ENCODE results near the gene MFAP2.

The MFAP2 gene

DNA sequence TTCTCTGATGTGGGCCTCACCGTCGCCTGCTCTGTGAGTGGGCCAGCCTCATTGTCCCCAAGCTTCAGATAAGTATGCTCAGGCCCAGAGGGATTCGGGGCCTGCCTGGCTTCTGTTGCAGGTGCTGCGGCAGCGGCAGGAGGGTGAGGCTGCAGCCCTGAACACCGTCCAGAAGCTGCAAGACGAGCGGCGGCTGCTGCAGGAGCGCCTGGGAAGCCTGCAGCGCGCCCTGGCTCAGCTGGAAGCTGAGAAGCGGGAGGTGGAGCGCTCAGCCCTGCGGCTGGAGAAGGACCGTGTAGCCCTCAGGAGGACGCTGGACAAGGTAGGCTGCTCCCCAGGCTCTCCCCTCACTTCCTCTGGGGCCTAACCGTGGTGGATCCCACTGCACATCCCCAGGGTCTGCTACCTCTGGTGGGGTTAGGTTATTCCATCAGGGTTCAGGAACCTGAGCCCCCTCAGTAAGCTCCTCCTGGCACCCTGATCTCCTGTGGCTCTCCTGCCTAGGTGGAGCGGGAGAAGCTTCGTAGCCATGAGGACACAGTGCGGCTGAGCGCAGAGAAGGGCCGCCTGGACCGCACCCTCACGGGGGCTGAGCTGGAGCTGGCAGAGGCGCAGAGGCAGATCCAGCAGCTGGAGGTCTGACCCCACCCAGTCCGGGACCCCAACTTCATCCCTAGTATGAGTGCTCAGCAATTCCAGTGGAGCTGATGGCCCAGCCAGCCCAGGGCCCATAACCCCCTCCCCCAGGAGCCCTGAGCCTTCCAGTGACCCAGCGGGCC, 10.1 kb downstream of the MFAP2 start:
- H3K4me3 ChIP-seq (ENCODE audit: low read depth, low read length): no peak overlapping the region
- DNase-seq (ENCODE audit: low read depth): no peak
- TF ChIP-seq CTCF (IDR thresholded peaks at IDR 0.05; ENCODE audit: control insufficient read depth, extremely low read depth, insufficient read depth): no peak

- no peak for DNase-seq (ENCODE audit: low read depth)
- TF ChIP-seq CTCF (IDR thresholded peaks at IDR 0.05; ENCODE audit: control insufficient read depth, extremely low read depth, insufficient read depth): no peak
- H3K4me3 ChIP-seq (ENCODE audit: low read depth, low read length): no peak overlapping the region
Observed at GRCh38 chr1:16969651-16970050, 10.8 kb downstream of the MFAP2 start.

GRCh38 chr1:16969057-16969611, 11.3 kb downstream of the MFAP2 start:
- no peak for DNase-seq (ENCODE audit: low read depth)
- TF ChIP-seq CTCF (IDR thresholded peaks at IDR 0.05; ENCODE audit: control insufficient read depth, extremely low read depth, insufficient read depth): no peak
- H3K4me3 ChIP-seq (ENCODE audit: low read depth, low read length): no peak overlapping the region

DNA sequence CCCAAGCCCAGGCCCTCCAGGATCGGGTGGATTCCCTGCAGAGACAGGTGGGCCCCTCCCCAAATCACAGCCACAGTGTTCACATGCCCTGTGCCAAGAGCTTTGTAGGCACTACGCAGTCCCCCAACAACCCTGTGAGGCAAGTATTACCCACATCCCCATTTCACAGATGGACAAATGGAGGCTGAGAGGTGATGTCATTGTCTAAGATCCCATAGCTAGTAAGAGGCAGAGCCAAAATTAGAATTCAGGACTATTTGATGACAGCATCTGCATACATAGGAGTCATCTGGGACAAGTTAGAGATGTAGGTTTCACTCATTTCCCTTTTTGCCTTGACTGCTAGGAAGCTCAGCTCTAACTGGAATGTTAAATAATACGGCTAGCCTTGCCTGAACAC, 12.0 kb downstream of the MFAP2 start:
- TF ChIP-seq CTCF (IDR thresholded peaks at IDR 0.05; ENCODE audit: control insufficient read depth, extremely low read depth, insufficient read depth): no peak
- DNase-seq (ENCODE audit: low read depth): no peak

DNA sequence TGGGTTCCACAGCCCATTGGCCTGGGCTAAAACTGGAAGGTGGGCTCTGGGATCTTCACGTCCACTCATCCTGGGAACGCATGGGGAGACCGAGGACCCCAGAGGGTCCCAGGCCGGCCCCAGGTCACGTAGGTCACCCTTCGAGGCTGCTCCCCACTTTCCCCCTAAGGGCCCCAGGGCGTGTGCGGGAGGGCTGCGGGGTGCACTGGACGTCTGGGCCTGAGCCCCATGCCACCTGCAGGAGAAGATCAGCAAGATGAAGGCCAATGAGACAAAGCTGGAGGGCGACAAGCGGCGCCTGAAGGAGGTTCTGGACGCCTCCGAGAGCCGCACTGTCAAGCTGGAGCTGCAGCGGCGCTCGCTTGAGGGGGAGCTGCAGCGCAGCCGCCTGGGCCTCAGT, 12.5 kb downstream of the MFAP2 start:
- H3K4me3 ChIP-seq (ENCODE audit: low read depth, low read length): no peak overlapping the region
- DNase-seq (ENCODE audit: low read depth): no peak
- no peak for TF ChIP-seq CTCF (IDR thresholded peaks at IDR 0.05; ENCODE audit: control insufficient read depth, extremely low read depth, insufficient read depth)

More for the DNA sequence above, 12.0 kb downstream of the MFAP2 start:
- H3K4me3 ChIP-seq (ENCODE audit: low read depth, low read length): no peak overlapping the region

DNA sequence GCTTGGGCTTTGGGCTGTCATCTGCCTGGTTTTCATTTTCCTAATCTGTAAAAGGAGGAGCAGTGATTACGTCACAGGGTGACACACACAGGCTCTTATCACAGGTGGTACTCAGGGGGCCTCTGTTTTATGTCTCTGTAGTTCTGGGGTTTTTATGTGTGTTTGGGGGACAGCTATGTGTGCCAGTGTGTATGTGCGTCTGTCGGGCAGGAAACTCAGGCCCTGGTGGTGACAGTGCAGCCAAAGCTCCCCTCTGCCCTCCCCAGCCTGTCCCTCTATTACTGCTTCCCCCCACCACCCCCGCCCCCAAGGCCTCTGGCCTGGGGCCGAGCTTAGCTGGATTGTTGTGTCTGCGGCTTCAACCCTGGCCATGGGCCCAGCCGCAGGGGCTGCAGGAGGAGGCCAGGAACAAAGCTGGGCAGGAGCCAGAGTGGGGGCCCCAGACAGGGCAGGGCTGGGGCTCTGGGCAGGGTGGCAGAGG, 13.3 kb downstream of the MFAP2 start:
- DNase-seq (ENCODE audit: low read depth): no peak
- no peak for TF ChIP-seq CTCF (IDR thresholded peaks at IDR 0.05; ENCODE audit: control insufficient read depth, extremely low read depth, insufficient read depth)
- H3K4me3 ChIP-seq (ENCODE audit: low read depth, low read length): no peak overlapping the region
